ENCODE results near the gene MYCBP2. TPM values are rescaled to one million over a fixed set of nuclear protein-coding genes. Genes with fewer than 3 reads are reported as not detected.
"Not testable (repeated sequence)": the region's sequence is repeated elsewhere in the genome, so short reads cannot be mapped to it uniquely, and the experiment has no call there.

Gene MYCBP2
- total RNA-seq, 1 donor from 2014 or later = 119 TPM

DNA sequence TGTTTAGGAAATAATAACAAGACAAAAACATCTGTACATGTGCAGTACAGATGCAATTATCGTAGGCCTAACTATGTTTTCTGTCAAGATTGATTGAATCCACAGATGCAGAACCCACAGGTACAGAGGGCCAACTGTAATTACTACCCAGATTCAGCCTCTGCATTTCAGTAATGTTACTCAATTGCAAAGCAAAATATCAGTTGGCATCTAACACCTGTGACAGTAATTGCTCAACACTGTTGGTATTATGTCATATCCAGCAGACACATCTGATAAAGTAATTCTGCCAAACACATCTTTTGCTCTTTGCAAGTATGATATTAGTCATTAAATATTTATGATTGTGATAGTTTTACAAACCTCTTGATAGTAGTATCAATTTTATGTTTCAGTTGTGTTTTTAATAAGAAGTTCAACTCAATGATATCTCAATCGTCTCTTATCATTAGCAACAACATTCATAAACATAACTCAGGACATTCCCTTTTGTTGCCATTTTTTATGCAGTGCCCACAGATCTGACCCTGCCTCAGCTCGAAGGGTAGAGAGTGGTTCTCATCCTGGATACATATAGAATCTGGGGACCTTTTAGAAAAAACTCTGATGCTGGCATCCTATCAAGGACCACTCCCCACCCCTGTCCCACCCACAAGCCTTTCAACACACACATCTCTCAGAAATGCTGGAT is 104.7 kb downstream of the MYCBP2 start:
- intact Hi-C loops (cut with micrococcal nuclease) = no loop called here

DNA sequence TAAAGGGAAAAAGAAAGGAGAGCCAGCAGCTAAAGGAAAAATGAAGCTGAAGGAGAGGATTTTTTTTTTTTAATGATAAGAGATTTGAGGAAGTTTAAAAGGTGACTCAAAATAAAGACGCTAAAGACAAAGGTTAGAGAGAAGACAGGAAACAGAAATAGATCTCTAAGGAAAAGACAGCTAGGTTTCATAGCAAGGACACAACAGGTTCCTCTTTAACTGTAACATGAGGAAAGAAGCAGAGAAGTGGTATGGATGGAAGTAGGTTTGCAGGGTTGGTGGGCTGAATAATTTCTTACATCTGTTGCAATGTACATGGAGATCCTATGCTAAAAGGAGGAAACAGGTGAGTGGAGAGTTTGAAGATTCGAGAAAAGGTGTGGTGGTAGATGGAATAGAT is 107.5 kb downstream of the MYCBP2 start:
- intact Hi-C loops (cut with micrococcal nuclease) = no loop called here

DNA sequence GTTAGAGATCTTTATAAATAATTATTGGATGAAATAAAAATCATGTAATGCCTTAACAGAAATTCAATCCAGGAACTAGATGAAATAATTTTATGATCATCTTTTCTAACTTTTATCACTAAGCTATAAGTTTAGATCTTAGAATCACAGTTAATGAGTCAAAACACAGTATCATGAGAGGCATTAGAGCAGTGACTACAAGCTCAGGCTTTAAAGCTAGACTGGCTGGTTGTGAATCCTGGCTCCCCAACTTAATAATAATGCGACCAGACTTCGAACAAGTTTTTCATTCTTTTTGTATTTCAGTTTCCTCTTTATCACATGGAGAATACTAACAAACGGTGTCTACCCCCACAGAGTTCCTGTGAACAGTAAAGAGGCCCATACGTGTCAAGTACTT is 108.6 kb downstream of the MYCBP2 start:
- intact Hi-C loops (cut with micrococcal nuclease) = no loop called here

- intact Hi-C loops (cut with micrococcal nuclease) = no loop called here
These were observed 111.4 kb downstream of the MYCBP2 start for GRCh38 chr13:77215543-77215942.

DNA sequence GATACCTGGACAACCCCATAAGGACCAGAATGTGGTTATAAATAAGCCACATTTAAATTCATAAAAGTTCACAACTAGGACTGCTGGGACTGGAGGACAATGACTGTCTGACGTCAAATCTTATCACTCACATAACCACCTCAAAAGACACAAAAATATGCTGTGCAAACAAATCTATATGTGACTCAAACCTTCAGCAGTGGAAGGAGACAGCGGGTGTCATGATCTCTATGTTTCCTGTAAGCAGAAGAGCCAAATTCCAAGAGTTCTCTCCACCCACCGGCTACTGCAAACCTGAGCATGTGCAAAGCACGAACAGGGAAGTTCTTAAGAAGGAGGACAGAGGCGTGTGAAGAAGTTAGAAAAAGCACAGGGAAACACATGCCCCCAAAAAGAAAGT is 113.2 kb downstream of the MYCBP2 start:
- intact Hi-C loops (cut with micrococcal nuclease) = no loop called here

DNA sequence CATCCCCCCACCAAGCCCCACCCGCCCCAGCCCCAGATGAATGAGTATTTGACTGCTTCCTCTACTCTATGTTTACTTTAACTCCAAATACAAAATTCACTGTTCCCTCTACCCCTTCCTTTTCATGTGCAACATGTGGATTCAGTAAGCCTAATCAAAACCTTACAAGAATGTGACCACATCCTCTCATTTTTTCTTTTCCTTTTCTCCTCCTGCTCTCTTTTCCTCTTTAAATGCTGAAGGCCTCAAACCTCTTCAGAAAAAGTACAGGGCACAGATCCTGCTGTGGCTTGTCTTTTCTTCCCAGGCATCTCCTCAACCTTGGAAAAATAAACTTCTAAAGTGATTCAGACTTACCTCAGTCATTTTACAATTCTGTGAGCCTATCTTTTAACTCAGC is 119.0 kb downstream of the MYCBP2 start:
- intact Hi-C loops (cut with micrococcal nuclease) = no loop called here

DNA sequence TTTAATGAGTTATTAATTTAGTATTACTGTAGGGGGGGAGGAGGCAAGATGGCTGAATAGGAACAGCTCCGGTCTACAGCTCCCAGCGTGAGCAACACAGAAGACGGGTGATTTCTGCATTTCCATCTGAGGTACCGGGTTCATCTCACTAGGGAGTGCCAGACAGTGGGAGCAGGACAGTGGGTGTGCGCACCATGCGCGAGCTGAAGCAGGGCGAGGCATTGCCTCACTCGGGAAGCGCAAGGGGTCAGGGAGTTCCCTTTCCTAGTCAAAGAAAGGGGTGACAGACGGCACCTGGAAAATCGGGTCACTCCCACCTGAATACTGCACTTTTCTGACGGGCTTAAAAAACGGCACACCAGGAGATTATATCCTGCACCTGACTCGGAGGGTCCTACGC is 127.9 kb downstream of the MYCBP2 start:
- intact Hi-C loops (cut with micrococcal nuclease) = not testable (repeated sequence)

GRCh38 chr13:77196052-77196618 is 130.8 kb downstream of the MYCBP2 start:
- intact Hi-C loops (cut with micrococcal nuclease) = no loop called here

DNA sequence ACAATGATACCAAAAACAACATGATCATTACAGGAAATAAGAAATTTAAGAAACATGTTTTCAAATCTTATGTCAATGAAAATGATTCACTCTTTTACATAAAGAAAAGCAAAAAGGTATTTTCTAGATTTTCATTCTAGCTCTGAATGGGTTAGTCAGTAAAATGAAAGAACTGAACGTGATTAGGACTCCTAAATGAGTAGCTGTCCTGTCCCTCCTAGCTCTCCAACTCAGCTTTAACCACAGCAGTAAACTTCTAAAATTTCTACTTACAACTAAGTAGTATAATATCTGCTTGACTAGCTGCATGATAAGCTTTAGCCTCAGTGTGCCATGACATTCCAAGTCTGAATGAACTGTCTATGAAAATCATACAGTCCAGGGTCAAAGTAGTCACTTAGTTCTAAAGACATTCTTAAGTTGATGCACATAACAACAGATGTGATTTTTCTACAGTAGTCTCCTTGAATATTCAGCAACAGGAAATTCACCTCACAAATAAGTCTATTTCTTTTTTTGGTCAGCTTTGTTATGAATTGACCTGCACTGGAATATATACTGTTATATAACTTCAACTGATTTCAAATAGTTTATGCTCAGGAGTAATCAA is 136.4 kb downstream of the MYCBP2 start:
- intact Hi-C loops (cut with micrococcal nuclease) = no loop called here

GRCh38 chr13:77185721-77186120 is 141.2 kb downstream of the MYCBP2 start:
- intact Hi-C loops (cut with micrococcal nuclease) = no loop called here

- intact Hi-C loops (cut with micrococcal nuclease) = loop anchor here (1.0 kb wide), 2 partner anchors 145 to 294 kb away; no protein-coding TSS in a partner anchor
These were observed 142.4 kb downstream of the MYCBP2 start for GRCh38 chr13:77184455-77184854.

GRCh38 chr13:77180011-77180410 is 146.9 kb downstream of the MYCBP2 start:
- intact Hi-C loops (cut with micrococcal nuclease) = no loop called here

GRCh38 chr13:77177646-77178045 is 149.2 kb downstream of the MYCBP2 start:
- intact Hi-C loops (cut with micrococcal nuclease) = loop anchor here (2.0 kb wide), 1 partner anchor 13 kb away; no protein-coding TSS in a partner anchor

DNA sequence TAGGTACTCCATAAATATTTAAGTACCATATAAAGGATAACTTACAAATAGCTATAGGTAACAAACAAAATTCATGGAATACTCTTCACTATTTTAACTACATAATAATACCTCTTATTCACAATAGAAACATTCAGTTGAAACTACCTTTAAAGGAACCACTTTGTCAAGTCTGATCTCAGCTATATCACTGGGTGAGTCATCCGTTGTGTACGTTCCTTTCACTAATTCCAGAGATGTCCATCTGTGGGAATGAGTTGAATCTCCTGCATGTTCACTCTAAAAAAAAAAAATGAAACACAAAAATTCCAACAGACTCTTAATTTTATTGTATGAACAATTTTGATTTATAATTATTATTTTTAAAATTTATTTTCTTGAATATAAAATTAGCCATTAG is 150.5 kb downstream of the MYCBP2 start:
- intact Hi-C loops (cut with micrococcal nuclease) = no loop called here

DNA sequence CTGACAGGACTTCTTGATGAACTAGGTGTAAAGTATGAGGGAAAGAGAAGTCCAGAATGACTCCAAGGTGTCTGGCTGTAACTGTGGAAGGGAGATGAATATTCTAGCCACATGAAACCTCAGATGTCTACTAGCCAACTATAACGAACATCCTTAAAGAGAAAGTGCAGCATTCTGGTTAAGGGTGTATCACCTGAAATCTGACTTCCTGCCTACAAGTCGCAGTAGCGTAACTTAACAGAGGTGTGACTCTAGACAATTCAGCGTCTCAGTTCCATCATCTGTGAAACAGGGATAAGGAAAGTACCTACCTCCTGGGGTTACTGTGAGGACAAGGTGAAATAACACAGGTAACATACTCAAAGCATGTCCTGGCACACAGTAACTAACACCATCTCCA is 154.2 kb downstream of the MYCBP2 start:
- intact Hi-C loops (cut with micrococcal nuclease) = no loop called here

DNA sequence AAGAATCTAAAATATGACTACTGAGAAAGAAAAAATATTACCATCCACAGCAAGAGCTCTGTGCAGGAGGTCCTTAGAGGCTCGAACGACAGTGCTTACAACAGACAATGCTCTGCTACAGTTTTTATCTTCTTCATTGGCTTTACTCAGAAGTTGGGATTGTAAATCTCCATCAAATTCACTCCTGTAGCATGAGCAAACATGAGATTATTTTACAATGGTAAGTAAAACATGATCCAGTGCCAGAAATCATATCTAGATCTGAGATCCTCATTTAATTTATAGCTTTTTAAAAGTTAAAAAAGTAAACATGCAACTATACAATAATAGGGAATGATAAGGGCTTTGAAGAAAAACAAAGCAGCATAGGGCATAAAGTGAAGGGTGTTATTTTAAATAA is 155.4 kb downstream of the MYCBP2 start:
- intact Hi-C loops (cut with micrococcal nuclease) = no loop called here

GRCh38 chr13:77168237-77168636 is 158.7 kb downstream of the MYCBP2 start:
- intact Hi-C loops (cut with micrococcal nuclease) = no loop called here

GRCh38 chr13:77150651-77151050 is 176.2 kb downstream of the MYCBP2 start:
- intact Hi-C loops (cut with micrococcal nuclease) = no loop called here

DNA sequence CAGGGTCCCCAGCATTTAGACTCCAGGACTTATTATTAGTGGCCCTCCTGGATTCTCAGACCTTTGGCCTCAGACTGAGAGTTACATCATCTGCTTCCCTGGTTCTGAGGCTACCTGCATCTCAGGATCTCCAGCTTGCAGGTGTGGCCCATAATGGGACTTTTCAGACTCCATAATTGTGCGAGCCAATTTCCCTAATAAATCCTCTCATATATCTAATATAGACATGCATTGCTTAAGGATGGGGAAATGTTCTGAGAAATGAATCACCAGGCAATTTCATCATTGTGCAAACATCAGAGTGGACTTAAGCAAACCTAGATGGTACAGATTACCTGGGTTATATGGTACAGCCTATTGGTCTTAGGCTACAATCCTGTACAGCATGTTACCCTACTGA is 183.5 kb downstream of the MYCBP2 start:
- intact Hi-C loops (cut with micrococcal nuclease) = no loop called here

DNA sequence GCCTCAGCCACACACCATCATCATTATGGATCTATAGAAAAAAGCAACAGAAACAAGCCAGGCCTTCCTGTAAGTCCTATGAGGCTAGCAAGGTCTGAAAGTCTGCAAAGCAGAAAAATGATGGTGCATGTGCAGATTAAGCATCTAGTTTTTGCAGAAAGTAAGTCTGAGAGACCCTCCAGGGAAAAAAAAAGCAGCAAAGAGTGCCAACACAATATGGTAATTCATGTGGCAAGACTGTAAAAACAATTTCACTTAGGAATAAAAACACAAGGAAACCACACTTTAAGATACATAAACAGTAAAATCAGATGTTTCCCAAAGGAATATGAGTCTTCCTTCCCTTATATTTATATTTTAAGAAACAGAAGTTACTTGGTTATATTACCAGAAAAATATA is 187.6 kb downstream of the MYCBP2 start:
- intact Hi-C loops (cut with micrococcal nuclease) = no loop called here

- intact Hi-C loops (cut with micrococcal nuclease) = no loop called here
These were observed 188.1 kb downstream of the MYCBP2 start for GRCh38 chr13:77138813-77139212.

DNA sequence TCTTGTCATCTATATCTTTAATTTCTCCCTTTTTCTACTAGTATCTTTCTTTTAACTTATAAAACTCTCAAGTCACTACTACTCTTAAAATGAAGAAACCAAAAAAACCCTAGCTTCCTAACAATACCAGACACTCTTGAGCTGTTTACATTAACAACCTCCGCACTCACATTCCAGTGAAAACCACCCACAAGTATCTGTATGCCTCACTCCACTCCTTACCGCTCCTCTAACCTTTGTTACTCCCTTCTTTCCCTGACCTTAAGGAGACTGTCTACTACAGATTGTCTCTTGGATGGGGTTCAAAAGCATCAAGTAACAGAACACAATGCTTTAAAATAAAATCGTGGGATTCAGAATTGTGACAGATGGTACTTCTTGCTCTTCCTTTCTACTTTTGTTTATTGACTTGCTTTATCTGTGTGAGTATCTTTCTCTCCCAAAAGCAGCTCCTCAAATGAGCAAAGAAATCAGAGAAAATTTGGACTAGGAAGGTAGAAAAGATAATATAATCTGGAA is 189.9 kb downstream of the MYCBP2 start:
- intact Hi-C loops (cut with micrococcal nuclease) = no loop called here

DNA sequence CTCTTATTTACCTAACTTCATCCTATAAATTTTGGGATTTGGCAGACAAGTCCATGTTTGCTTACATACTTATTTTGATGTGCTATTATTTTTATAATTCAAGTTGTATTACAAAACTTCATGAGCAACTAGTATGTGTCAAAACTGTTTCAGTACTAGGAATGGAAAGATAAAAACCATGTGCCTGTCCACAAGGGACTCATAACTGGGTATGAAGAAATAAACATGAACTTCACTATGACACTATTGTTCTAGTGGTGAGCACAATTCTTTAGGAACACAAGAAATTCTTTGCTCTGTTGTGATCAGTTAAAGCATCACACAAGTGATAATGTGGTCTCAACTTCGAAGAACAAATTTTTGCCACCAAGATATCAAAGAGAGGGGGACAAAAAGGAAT is 202.5 kb downstream of the MYCBP2 start:
- intact Hi-C loops (cut with micrococcal nuclease) = no loop called here

Data from T-helper 1 cell treated with Interleukin-12 subunit alpha and Interleukin-12 subunit beta and Interleukin-4 antibody, amounts not matched to agents 30 ng/mL and 1 ng/mL, for 36 hours (primary cell).